ENCODE measurements around the gene TMEM151B.

The TMEM151B gene

DNA sequence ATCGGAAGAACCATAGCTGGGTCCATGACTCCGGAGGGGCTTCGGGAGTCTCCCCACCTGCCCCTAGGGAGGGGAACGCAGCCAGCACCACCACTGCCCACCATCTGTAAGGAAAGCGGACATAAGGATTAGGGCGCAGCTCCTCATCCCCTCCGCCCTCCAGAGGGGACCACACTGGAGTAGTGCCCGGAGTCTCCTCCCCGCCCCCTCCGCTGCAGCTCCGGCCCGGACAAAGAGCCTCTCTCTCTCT lies 13.6 kb upstream of the TMEM151B start:
- no peak for DNase-seq (ENCODE audit: low read depth)

DNA sequence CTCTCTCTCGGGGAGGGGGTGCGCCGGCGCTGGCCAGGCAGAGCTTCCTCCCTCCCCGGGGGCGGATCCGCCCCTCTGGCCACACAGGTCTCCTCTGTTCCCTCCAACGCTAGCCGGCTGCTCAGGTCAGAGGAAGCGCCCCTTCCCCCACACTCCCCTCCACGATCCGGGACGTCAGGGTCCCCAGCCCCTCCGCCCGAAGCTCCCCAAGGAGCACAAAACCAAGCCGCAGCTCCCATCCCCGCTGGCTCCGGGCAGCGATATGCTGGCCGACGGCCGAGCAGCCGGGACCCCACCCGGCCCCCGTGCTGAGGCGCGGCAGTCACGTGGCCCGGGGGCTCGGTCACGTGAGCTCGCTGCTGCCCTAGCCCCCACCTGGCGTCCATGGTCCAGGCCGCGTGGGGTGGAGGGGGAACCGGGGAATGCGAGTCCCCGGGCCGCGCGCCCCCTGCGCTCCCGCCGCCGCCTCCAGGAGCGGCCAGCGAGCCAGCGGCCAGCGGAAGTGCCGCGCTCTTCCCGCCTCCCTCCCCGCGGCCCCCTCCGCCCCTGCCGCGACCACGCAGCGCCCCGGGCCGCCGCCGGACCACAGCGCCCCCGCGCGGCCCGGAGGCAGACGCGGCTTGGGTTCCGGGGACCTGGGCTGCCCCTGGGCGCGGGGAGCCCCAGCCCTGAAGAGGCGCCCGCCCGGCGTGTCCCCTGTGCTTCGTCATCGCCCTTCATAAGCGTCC lies 13.1 kb upstream of the TMEM151B start, which contains the start of gene SLC35B2:
Gene SLC35B2, minus strand, starts transcription at position 504 of the 728 bp plus-strand sequence. Its CDS starts 118 bp downstream, at position 386.
- H3K4me3 ChIP-seq (ENCODE audit: low read depth, low read length), result peak within 1 kb of the TSS; percentile 94
- in situ Hi-C loops (cut with HindIII; ENCODE audit: low sequenced_read_pairs), result loop anchor here (5.0 kb wide), 1 partner anchor 50 kb away; no protein-coding TSS in a partner anchor
- TF ChIP-seq, protein P1, sequence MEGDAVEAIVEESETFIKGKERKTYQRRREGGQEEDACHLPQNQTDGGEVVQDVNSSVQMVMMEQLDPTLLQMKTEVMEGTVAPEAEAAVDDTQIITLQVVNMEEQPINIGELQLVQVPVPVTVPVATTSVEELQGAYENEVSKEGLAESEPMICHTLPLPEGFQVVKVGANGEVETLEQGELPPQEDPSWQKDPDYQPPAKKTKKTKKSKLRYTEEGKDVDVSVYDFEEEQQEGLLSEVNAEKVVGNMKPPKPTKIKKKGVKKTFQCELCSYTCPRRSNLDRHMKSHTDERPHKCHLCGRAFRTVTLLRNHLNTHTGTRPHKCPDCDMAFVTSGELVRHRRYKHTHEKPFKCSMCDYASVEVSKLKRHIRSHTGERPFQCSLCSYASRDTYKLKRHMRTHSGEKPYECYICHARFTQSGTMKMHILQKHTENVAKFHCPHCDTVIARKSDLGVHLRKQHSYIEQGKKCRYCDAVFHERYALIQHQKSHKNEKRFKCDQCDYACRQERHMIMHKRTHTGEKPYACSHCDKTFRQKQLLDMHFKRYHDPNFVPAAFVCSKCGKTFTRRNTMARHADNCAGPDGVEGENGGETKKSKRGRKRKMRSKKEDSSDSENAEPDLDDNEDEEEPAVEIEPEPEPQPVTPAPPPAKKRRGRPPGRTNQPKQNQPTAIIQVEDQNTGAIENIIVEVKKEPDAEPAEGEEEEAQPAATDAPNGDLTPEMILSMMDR (IDR thresholded peaks at IDR 0.05; ENCODE audit: low read depth, low read length, missing control alignments), result peak; percentile 42
- DNase-seq (ENCODE audit: low read depth), result no peak

More for the DNA sequence above, 13.6 kb upstream of the TMEM151B start:
- TF ChIP-seq, protein P1 (IDR thresholded peaks at IDR 0.05; ENCODE audit: low read depth, low read length, missing control alignments), result no peak
- peak overlapping the region; percentile 94 for H3K4me3 ChIP-seq (ENCODE audit: low read depth, low read length)
- in situ Hi-C loops (cut with HindIII; ENCODE audit: low sequenced_read_pairs), result loop anchor here (5.0 kb wide), 1 partner anchor 51 kb away; no protein-coding TSS in a partner anchor

DNA sequence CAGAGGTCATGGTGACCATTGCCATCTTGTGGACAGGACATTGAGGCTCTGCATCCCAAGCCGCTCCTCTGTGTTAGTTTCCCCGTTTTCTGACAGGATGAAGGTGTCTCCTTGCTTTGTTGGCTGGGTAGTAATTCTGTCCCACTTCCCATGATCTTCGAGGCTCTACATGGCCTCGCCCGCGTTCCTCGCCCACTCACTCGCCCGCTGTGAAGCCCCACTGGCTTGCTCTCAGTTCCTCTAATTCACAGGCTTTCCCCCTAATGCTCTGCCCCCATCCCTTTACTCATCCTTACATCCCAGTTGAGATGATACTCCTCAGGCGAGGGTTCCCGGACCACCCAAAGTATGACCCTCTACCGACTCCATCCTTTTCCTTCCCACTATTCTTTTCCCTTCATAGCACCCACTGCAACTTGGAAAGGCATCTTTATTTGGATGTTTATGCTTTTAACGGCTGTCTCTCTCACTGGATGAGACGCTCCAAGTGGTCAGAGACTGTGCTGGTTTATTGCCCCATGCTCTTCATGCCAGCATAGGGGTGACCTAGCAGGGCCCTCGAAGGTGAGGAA lies 12.4 kb upstream of the TMEM151B start:
- in situ Hi-C loops (cut with HindIII; ENCODE audit: low sequenced_read_pairs), result loop anchor here (5.0 kb wide), 1 partner anchor 49 kb away; no protein-coding TSS in a partner anchor
- peak overlapping the region; percentile 94 for H3K4me3 ChIP-seq (ENCODE audit: low read depth, low read length)
- TF ChIP-seq, protein P1 (IDR thresholded peaks at IDR 0.05; ENCODE audit: low read depth, low read length, missing control alignments), result no peak
- no peak for DNase-seq (ENCODE audit: low read depth)

DNA sequence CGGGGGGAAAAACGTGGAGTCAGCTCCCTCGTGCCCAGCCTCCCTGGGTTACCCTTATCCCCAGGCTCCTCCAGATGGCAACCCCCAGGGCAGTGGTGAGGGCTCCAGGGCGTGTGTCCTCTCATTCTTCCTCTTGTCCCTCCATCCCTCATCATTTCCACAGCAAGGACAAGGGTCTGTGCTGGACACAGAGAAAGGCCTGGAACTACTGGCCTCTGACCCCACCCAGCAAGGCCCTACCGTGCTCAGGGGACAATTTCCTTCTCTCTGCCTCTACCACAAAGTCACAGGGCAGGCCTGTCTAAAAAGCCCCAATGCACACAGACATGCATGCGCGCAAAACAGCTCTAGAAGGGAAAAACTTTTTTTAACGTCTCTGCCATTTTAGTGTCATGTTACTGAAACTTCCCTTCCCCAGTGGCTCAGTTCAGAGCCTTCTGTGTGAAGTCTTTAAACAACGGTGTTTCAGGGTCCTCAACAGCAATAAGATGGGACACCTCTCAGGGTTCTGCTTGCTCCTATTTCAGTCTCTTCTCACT lies 11.9 kb upstream of the TMEM151B start:
- in situ Hi-C loops (cut with HindIII; ENCODE audit: low sequenced_read_pairs), result loop anchor here (5.0 kb wide), 1 partner anchor 49 kb away; no protein-coding TSS in a partner anchor
- TF ChIP-seq, protein P1 (IDR thresholded peaks at IDR 0.05; ENCODE audit: low read depth, low read length, missing control alignments), result no peak
- no peak overlapping the region for H3K4me3 ChIP-seq (ENCODE audit: low read depth, low read length)
- DNase-seq (ENCODE audit: low read depth), result no peak

DNA sequence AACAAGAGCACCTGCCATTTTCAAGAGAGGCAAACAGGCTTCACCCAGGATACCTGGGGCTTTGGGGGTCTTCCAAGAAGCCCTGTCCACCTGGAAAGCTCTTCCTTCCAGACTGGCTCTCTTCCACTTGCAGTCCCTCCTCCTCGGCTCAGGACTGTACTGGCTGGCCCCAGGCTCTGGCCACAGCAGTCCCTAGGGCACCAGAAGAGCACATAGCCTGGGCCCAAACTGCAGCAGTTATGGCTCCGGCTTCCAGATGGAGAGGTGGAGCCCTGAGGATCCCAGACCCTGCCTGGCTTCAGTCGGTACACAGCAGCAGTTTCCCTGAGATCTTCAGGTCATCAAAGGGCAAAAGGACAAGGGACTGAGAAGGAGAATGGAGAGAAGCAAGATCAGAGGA lies 11.3 kb upstream of the TMEM151B start:
- in situ Hi-C loops (cut with HindIII; ENCODE audit: low sequenced_read_pairs), result loop anchor here (5.0 kb wide), 1 partner anchor 48 kb away; no protein-coding TSS in a partner anchor
- TF ChIP-seq, protein P1 (IDR thresholded peaks at IDR 0.05; ENCODE audit: low read depth, low read length, missing control alignments), result no peak
- no peak for DNase-seq (ENCODE audit: low read depth)
- H3K4me3 ChIP-seq (ENCODE audit: low read depth, low read length), result no peak overlapping the region

DNA sequence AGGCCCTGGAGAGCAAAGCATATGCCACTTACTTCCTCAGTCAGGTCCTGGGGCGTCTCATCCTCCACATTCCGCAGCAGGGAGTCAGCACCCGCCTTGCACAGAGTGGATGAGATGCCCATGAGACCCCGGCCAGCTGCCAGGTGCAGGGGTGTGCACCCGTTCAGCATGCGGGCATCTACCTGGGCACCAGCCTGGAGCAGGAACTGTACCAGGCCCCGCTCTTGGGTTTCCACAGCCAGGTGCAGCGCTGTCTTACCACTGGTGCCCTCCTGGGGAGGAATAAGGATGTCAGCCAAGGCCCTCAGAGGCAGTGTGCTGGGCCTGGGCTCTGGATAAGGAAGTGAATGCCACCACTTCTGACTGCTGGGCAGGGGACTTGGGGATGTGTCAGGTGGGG lies 10.2 kb upstream of the TMEM151B start:
- DNase-seq (ENCODE audit: low read depth), result no peak
- TF ChIP-seq, protein P1 (IDR thresholded peaks at IDR 0.05; ENCODE audit: low read depth, low read length, missing control alignments), result no peak
- no peak overlapping the region for H3K4me3 ChIP-seq (ENCODE audit: low read depth, low read length)

More for the DNA sequence above, 10.2 kb upstream of the TMEM151B start:
- in situ Hi-C loops (cut with HindIII; ENCODE audit: low sequenced_read_pairs), result no loop called here
